A549 treated with dexamethasone at 1 μM for 4 hours (cell line): Measurements from ENCODE around the gene ACP7. TPM values are rescaled to one million over a fixed set of nuclear protein-coding genes. Genes with fewer than 3 reads are reported as not detected.

Experiments used
- total RNA-seq: library from RNA; stranded (reverse); fragments of 200-300 nt; extraction: Qiagen RNA extraction; gene quantifications from 5 replicates; pipeline ENCODE4 v1.2.3, GENCODE V29; 2022

Gene ACP7, protein sequence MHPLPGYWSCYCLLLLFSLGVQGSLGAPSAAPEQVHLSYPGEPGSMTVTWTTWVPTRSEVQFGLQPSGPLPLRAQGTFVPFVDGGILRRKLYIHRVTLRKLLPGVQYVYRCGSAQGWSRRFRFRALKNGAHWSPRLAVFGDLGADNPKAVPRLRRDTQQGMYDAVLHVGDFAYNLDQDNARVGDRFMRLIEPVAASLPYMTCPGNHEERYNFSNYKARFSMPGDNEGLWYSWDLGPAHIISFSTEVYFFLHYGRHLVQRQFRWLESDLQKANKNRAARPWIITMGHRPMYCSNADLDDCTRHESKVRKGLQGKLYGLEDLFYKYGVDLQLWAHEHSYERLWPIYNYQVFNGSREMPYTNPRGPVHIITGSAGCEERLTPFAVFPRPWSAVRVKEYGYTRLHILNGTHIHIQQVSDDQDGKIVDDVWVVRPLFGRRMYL
- 0.02 to 0.07 TPM (median 0.05 TPM) in 5 replicates for total RNA-seq

GRCh38 chr19:39083983-39084731 lies at the start of gene ACP7:
TSS of gene ACP7 (plus strand) at chr19:39084368. CDS start at chr19:39085270, 902 bp downstream.

GRCh38 chr19:39125554-39126311 lies 41.6 kb downstream of the ACP7 start, which contains the start of gene PAK4:
TSS of gene PAK4 (plus strand) at chr19:39125786. CDS start at chr19:39169554, 43,768 bp downstream.

Other genes starting within 250 kb of the ACP7 start
- 319 to 365 TPM (median 326 TPM) in 5 replicates for gene HNRNPL, start 234.4 kb upstream of the ACP7 start, total RNA-seq
- gene RINL, start 206.1 kb upstream of the ACP7 start, total RNA-seq, result 2.1 to 3.9 TPM (median 2.6 TPM) in 5 replicates
- gene SIRT2, start 184.8 kb upstream of the ACP7 start, total RNA-seq, result 32.1 to 38.1 TPM (median 35.6 TPM) in 5 replicates
- 59.1 to 111 TPM (median 94.5 TPM) in 5 replicates for gene NFKBIB, start 184.4 kb upstream of the ACP7 start, total RNA-seq
- 0.40 to 0.88 TPM (median 0.74 TPM) in 5 replicates for gene CCER2, start 172.2 kb upstream of the ACP7 start, total RNA-seq
- gene SARS2, start 153.6 kb upstream of the ACP7 start, total RNA-seq, result 39.3 to 52.1 TPM (median 51.6 TPM) in 5 replicates
- 194 to 269 TPM (median 223 TPM) in 5 replicates for gene MRPS12, start 153.4 kb upstream of the ACP7 start, total RNA-seq
- 56.0 to 78.7 TPM (median 73.9 TPM) in 5 replicates for gene FBXO17, start 108.6 kb upstream of the ACP7 start, total RNA-seq
- 2.1 to 4.5 TPM (median 3.7 TPM) in 5 replicates for gene FBXO27, start 51.8 kb upstream of the ACP7 start, total RNA-seq
- gene PAK4, start 41.4 kb downstream of the ACP7 start, total RNA-seq, result 70.5 to 147 TPM (median 134 TPM) in 5 replicates
- 1.0 to 1.7 TPM (median 1.5 TPM) in 5 replicates for gene NCCRP1, start 112.6 kb downstream of the ACP7 start, total RNA-seq
- not detected in 5 replicates for gene SYCN, start 119.9 kb downstream of the ACP7 start, total RNA-seq
- not detected in 5 replicates for gene IFNL3, start 160.6 kb downstream of the ACP7 start, total RNA-seq
- gene IFNL4, start 164.5 kb downstream of the ACP7 start, total RNA-seq, result not detected in 5 replicates
- gene IFNL2, start 184.0 kb downstream of the ACP7 start, total RNA-seq, result not detected in 5 replicates
- gene IFNL1, start 212.0 kb downstream of the ACP7 start, total RNA-seq, result 0.16 to 0.26 TPM in 2 of 5 replicates, not detected in the others
- 6.3 to 10.8 TPM (median 9.6 TPM) in 5 replicates for gene LRFN1, start 236.5 kb downstream of the ACP7 start, total RNA-seq